AG04449 (cell line): ENCODE results near the gene ALDH3B2.
A peak's percentile ranks its signal among the peaks of the same experiment; 100 is the strongest.

Experiments used
- CTCF ChIA-PET: fragments of 350-600 bp; formaldehyde crosslinking; extraction: SDS; loops from one replicate; lab custom pipeline; 2021; ENCODE audit warnings: antibody characterized with exemption; lab: Yijun Ruan, JAX
- POLR2A ChIA-PET: fragments of 400-600, 350-600 bp; formaldehyde crosslinking; extraction: SDS; loops from one replicate; lab custom pipeline; 2020; ENCODE audit warnings: antibody characterized with exemption, inconsistent platforms; lab: Yijun Ruan, JAX
- DNase-seq: peaks from one replicate; pipeline ENCODE4 v3.0.0-alpha.2; 2010; ENCODE audit warnings: low read depth, low spot score
- H3K4me3 ChIP-seq: 2 replicates; pipeline ENCODE4 v1.5.1; 2011; ENCODE audit warnings: low read depth, mild to moderate bottlenecking, control low read depth, low read length
- CTCF ChIP-seq: IDR thresholded peaks from one replicate; pipeline ENCODE4 v1.5.1; 2011; ENCODE audit warnings: mild to moderate bottlenecking, moderate library complexity, low read length, control low read depth, inconsistent platforms; ENCODE audit not compliant: insufficient read depth; ENCODE audit errors: missing control alignments

ALDH3B2 gene

GRCh38 chr11:67630228-67630942 lies 44.0 kb downstream of the ALDH3B2 start:
- TF ChIP-seq CTCF, result peak; percentile 83
- POLR2A ChIA-PET, result interaction anchor here (0.7 kb wide), 1 partner anchor 61 kb away, joined by 3 read pairs; no protein-coding TSS in a partner anchor
- CTCF ChIA-PET, result interaction anchor here (0.6 to 6.3 kb wide), 19 partner anchors 9 to 172 kb away, joined by 3 to 104 read pairs (median 6); partner anchors contain the start of genes ACY3, GSTP1 and TBX10
- DNase-seq, result peak; percentile 38
- H3K4me3 ChIP-seq, result peak overlapping the region; percentile 79

GRCh38 chr11:67629386-67630227 lies 44.8 kb downstream of the ALDH3B2 start, which contains the start of gene NUDT8:
Gene NUDT8 (minus strand): TSS chr11:67629937. CDS start chr11:67629911, 26 bp downstream.
- peak; percentile 88 for TF ChIP-seq CTCF
- CTCF ChIA-PET, result interaction anchor here (0.6 to 6.3 kb wide), 30 partner anchors 9 to 326 kb away, joined by 3 to 104 read pairs (median 4); partner anchors contain the start of genes ACY3, GSTP1, PPP1CA and TBX10

GRCh38 chr11:67628710-67629385 lies 45.6 kb downstream of the ALDH3B2 start:
- no peak for TF ChIP-seq CTCF
- no peak overlapping the region for H3K4me3 ChIP-seq
- CTCF ChIA-PET, result interaction anchor here (0.7 to 6.3 kb wide), 29 partner anchors 8 to 327 kb away, joined by 3 to 104 read pairs (median 4); partner anchors contain the start of genes ACY3, GSTP1, PPP1CA and TBX10
- no peak for DNase-seq
- POLR2A ChIA-PET, result no interaction called here

More at GRCh38 chr11:67629386-67630227, 44.8 kb downstream of the ALDH3B2 start, which contains the start of gene NUDT8:
- DNase-seq, result no peak
- peak within 1 kb of the TSS; percentile 79 for H3K4me3 ChIP-seq
- POLR2A ChIA-PET, result interaction anchor here (0.7 kb wide), 1 partner anchor 62 kb away, joined by 3 read pairs; no protein-coding TSS in a partner anchor

GRCh38 chr11:67627812-67628624 lies 46.4 kb downstream of the ALDH3B2 start:
- ChIA-PET CTCF (interaction anchor here (0.7 to 6.3 kb wide), 19 partner anchors 7 to 178 kb away, joined by 3 to 104 read pairs (median 4); partner anchors contain the start of genes ACY3 and GSTP1), POLR2A (no interaction called here)
- no peak for TF ChIP-seq CTCF
- no peak for DNase-seq
- H3K4me3 ChIP-seq, result no peak overlapping the region

GRCh38 chr11:67627441-67627811 lies 47.0 kb downstream of the ALDH3B2 start:
- TF ChIP-seq CTCF, result no peak
- H3K4me3 ChIP-seq, result no peak overlapping the region
- POLR2A ChIA-PET, result no interaction called here
- no peak for DNase-seq
- CTCF ChIA-PET, result interaction anchor here (0.7 to 6.3 kb wide), 7 partner anchors 13 to 166 kb away, joined by 4 to 104 read pairs (median 24); partner anchors contain the start of genes ACY3 and GSTP1
